ENCODE results near the gene ZNF581.

The ZNF581 gene, protein sequence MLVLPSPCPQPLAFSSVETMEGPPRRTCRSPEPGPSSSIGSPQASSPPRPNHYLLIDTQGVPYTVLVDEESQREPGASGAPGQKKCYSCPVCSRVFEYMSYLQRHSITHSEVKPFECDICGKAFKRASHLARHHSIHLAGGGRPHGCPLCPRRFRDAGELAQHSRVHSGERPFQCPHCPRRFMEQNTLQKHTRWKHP

DNA sequence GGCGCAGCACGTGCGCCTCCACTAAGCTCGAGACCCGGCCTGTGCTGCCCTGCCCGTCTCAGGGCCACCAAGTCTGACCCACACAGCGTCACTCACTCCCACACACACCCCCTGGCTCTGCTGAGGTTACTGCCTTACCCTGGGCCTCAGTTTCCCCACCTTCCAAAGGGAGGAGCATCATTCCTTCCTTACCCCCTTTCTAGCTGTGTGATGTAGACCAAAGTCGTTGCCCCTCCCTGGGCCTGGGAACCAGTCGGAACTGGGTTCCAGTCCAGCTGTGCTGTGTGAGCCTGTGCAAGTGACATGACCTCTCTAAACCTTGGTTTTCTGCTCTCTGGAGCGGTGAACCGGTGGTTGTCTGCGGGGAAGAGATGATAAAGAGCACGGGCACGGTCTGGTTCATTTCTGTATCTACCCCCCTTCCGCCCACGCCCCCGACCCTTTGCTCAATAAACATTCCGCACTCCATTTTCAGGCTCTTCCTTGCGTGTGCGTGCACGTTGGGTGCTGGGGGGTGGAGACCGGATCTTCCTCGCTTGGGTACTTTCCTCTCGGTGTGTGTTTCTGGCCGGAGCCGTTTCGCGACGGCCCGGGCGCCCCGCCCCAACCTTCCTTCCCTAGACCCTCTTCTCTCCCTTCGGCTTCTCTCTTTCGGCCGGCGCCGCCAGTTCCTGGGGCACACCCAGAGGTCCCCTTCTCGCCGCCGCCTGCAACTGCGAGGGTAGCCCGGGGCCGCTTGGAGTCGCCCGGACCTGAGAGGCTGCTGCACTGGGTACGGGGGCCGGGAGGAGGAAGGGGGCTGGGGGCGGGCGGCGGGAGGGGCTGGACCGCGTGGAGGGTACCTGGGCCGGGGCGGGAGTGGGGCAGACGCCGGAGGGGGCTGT is at the start of gene ZNF581:
ZNF581 (plus strand) TSS at position 647 of the 884 bp plus-strand sequence. CDS start 923 bp downstream, outside the sequence.
- Histone ChIP-seq H3K27me3 (ENCODE audit: insufficient read depth, low read length) (no peaks in the 10 kb centered on the region), H3K79me2 (ENCODE audit: insufficient read depth, low read length) (peaks cover 10% of the 10 kb centered on the region), H3K9me3 (ENCODE audit: low read length) (no peaks in the 10 kb centered on the region), H3K4me1 (ENCODE audit: insufficient read depth, low read length, severe bottlenecking) (peaks cover 60% of the 10 kb centered on the region), H3F3A (ENCODE audit: insufficient read depth, low read length) (peaks cover 9% of the 10 kb centered on the region; the same call in 1 of the 2 replicates), H3K27ac (ENCODE audit: low read depth, low read length, poor library complexity, severe bottlenecking) (peak within 1 kb of the TSS; percentile 94), H3K9me2 (ENCODE audit: low read depth, low read length) (no peaks in the 10 kb centered on the region), H2AFZ (ENCODE audit: low read length) (no peak within 1 kb of the TSS), H3K9ac (ENCODE audit: low read length) (peak within 1 kb of the TSS; percentile 96), H3K4me3 (ENCODE audit: low read depth, low read length, poor library complexity, severe bottlenecking) (peak within 1 kb of the TSS; percentile 89), H3K36me3 (ENCODE audit: insufficient read depth, low read length) (peaks cover 26% of the 10 kb centered on the region), H3K4me2 (ENCODE audit: low read length) (peak within 1 kb of the TSS; percentile 87), H4K20me1 (ENCODE audit: insufficient read depth, low read length) (no peaks in the 10 kb centered on the region)
- TF ChIP-seq, protein P1, sequence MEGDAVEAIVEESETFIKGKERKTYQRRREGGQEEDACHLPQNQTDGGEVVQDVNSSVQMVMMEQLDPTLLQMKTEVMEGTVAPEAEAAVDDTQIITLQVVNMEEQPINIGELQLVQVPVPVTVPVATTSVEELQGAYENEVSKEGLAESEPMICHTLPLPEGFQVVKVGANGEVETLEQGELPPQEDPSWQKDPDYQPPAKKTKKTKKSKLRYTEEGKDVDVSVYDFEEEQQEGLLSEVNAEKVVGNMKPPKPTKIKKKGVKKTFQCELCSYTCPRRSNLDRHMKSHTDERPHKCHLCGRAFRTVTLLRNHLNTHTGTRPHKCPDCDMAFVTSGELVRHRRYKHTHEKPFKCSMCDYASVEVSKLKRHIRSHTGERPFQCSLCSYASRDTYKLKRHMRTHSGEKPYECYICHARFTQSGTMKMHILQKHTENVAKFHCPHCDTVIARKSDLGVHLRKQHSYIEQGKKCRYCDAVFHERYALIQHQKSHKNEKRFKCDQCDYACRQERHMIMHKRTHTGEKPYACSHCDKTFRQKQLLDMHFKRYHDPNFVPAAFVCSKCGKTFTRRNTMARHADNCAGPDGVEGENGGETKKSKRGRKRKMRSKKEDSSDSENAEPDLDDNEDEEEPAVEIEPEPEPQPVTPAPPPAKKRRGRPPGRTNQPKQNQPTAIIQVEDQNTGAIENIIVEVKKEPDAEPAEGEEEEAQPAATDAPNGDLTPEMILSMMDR (IDR thresholded peaks at IDR 0.05; ENCODE audit: low read length): no peak
- TF ChIP-seq EZH2 (IDR thresholded peaks at IDR 0.05; ENCODE audit: borderline replicate concordance, low read length): no peak

DNA sequence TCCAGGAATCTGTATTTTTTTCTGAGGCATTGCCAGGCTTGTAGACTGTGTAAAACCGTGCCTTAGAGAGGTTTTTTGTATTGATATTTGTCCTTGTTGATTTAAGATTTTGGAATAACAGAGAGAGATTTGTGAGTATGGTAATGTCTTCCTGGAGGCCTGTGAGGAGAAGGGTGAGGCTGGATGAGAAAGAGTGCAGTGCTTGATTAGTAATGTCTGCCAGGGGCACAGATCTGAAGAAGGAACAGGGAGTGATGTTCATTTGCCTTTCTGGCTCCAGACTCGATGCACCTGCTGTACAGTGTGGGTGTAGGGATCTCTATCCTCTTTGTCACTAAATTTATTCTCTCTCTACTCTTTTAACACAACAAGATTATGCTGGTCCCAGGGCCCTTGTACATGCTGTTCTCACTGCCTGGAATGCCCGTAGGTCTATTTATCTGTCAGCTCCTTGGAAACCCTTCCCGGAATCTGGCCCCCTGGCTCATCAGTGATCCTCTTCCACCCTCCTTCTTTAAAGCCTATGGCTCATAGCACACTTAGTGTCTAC is 48.4 kb upstream of the ZNF581 start:
- Histone ChIP-seq H3K27me3 (ENCODE audit: insufficient read depth, low read length) (no peaks in the 10 kb centered on the region), H3K4me2 (ENCODE audit: low read length) (no peak overlapping the region), H3K4me1 (ENCODE audit: insufficient read depth, low read length, severe bottlenecking) (no peaks in the 10 kb centered on the region), H3F3A (ENCODE audit: insufficient read depth, low read length) (no peaks in the 10 kb centered on the region), H3K9me3 (ENCODE audit: low read length) (no peaks in the 10 kb centered on the region), H3K27ac (ENCODE audit: low read depth, low read length, poor library complexity, severe bottlenecking) (no peak overlapping the region), H3K9ac (ENCODE audit: low read length) (no peak overlapping the region), H3K36me3 (ENCODE audit: insufficient read depth, low read length) (peaks cover 20% of the 10 kb centered on the region), H2AFZ (ENCODE audit: low read length) (no peak overlapping the region), H4K20me1 (ENCODE audit: insufficient read depth, low read length) (no peaks in the 10 kb centered on the region), H3K79me2 (ENCODE audit: insufficient read depth, low read length) (no peaks in the 10 kb centered on the region), H3K9me2 (ENCODE audit: low read depth, low read length) (no peaks in the 10 kb centered on the region), H3K4me3 (ENCODE audit: low read depth, low read length, poor library complexity, severe bottlenecking) (no peak overlapping the region)
- TF ChIP-seq, protein P1 (IDR thresholded peaks at IDR 0.05; ENCODE audit: low read length): no peak
- TF ChIP-seq EZH2 (IDR thresholded peaks at IDR 0.05; ENCODE audit: borderline replicate concordance, low read length): no peak

DNA sequence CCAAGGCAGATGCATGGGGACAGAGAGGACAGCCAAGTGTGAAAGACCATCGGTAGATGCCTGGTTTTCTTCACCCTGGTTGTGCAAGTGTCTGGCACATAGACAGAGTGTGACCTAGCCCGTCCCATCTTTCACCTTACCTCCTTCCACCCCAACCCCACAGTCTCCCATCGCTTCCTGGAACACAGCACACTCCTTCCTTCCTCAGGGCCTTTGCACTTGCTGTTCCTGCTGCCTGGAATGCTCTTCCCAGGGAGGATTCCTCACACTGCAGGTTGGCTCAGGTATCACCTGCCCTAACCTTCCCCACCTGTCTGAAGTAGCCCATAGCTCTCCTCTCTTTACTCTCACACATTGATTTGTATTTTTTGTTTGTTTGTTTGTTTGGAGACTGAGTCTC is 47.1 kb upstream of the ZNF581 start:
- Histone ChIP-seq H3K9ac (ENCODE audit: low read length) (no peak overlapping the region), H2AFZ (ENCODE audit: low read length) (no peak overlapping the region), H3K9me2 (ENCODE audit: low read depth, low read length) (no peaks in the 10 kb centered on the region), H3K36me3 (ENCODE audit: insufficient read depth, low read length) (peaks cover 20% of the 10 kb centered on the region), H3K27me3 (ENCODE audit: insufficient read depth, low read length) (no peaks in the 10 kb centered on the region), H4K20me1 (ENCODE audit: insufficient read depth, low read length) (no peaks in the 10 kb centered on the region), H3K4me3 (ENCODE audit: low read depth, low read length, poor library complexity, severe bottlenecking) (no peak overlapping the region), H3K9me3 (ENCODE audit: low read length) (no peaks in the 10 kb centered on the region), H3K79me2 (ENCODE audit: insufficient read depth, low read length) (no peaks in the 10 kb centered on the region), H3K4me2 (ENCODE audit: low read length) (no peak overlapping the region), H3F3A (ENCODE audit: insufficient read depth, low read length) (no peaks in the 10 kb centered on the region), H3K27ac (ENCODE audit: low read depth, low read length, poor library complexity, severe bottlenecking) (no peak overlapping the region), H3K4me1 (ENCODE audit: insufficient read depth, low read length, severe bottlenecking) (peaks cover 9% of the 10 kb centered on the region)
- TF ChIP-seq, protein P1 (IDR thresholded peaks at IDR 0.05; ENCODE audit: low read length): no peak
- no peak for TF ChIP-seq EZH2 (IDR thresholded peaks at IDR 0.05; ENCODE audit: borderline replicate concordance, low read length)
